Measurements from ENCODE around the gene PLSCR5. TPM values are rescaled to one million over a fixed set of nuclear protein-coding genes. Genes with fewer than 3 reads are reported as not detected.

PLSCR5 gene, protein sequence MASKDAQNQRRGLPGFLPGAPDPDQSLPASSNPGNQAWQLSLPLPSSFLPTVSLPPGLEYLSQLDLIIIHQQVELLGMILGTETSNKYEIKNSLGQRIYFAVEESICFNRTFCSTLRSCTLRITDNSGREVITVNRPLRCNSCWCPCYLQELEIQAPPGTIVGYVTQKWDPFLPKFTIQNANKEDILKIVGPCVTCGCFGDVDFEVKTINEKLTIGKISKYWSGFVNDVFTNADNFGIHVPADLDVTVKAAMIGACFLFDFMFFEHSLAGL
- not detected for total RNA-seq

DNA sequence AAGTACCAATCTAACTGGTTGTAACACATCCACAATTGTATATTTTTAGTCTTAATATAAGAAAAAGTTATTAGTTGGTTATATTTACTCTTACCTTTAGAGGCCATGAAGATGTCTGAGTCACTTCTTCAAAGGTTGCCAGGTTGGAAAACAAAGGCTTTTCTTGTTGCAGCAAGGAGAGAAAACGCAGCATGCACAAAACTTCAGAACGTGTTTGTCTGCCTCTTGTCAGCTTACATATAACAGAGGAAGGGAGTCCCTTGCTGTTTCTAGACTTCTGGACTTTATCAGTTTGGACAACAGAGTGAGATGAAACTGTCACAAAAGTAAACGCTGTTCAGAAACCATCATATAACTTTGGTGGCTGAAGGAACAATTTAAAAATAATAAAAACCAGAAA, at the start of gene PLSCR5:
Gene PLSCR5, minus strand, starts transcription at position 241 of the 400 bp plus-strand sequence. Its CDS starts 134 bp downstream, at position 107.
- Histone ChIP-seq H3K4me1 (no peaks in the 10 kb centered on the region), H3K9me3 (no peaks in the 10 kb centered on the region), H3K4me3 (no peak within 1 kb of the TSS), H3K36me3 (no peaks in the 10 kb centered on the region), H3K27ac (no peak within 1 kb of the TSS), H3K27me3 (no peaks in the 10 kb centered on the region)
- TF ChIP-seq, protein P1, sequence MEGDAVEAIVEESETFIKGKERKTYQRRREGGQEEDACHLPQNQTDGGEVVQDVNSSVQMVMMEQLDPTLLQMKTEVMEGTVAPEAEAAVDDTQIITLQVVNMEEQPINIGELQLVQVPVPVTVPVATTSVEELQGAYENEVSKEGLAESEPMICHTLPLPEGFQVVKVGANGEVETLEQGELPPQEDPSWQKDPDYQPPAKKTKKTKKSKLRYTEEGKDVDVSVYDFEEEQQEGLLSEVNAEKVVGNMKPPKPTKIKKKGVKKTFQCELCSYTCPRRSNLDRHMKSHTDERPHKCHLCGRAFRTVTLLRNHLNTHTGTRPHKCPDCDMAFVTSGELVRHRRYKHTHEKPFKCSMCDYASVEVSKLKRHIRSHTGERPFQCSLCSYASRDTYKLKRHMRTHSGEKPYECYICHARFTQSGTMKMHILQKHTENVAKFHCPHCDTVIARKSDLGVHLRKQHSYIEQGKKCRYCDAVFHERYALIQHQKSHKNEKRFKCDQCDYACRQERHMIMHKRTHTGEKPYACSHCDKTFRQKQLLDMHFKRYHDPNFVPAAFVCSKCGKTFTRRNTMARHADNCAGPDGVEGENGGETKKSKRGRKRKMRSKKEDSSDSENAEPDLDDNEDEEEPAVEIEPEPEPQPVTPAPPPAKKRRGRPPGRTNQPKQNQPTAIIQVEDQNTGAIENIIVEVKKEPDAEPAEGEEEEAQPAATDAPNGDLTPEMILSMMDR (IDR thresholded peaks at IDR 0.05): no peak
- intact Hi-C loops (cut with DNase I): no loop called here
- DNase-seq (ENCODE audit: low spot score in 2 of 2): no peak

DNA sequence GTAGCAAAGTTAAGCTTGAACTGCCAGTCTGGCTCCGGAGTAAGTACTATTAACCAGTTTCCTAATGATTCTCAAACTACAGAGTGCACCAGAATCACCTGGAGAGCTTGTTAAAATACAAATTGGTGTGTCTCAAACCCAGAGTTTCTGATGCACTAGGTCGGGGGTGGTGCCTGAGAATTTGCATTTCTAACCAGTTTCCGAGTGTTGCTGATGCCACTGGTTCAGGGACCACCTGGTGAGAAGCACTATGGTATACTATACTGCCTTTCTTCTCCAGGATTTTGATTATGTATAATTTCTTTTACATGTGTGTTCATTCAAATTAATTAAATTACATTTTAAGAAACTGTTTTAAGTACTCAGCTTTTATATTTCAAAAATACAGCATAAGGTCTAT, 48.8 kb upstream of the PLSCR5 start:
- DNase-seq (ENCODE audit: low spot score in 2 of 2): no peak
- H3K4me3 ChIP-seq: no peak overlapping the region
- intact Hi-C loops (cut with DNase I): no loop called here
- no peaks in the 10 kb centered on the region for H3K4me1 ChIP-seq
- H3K27me3 ChIP-seq: no peaks in the 10 kb centered on the region
- no peaks in the 10 kb centered on the region for H3K36me3 ChIP-seq
- H3K9me3 ChIP-seq: peaks cover 0 to 5% of the 10 kb centered on the region in 2 donors
- H3K27ac ChIP-seq: no peak overlapping the region
- TF ChIP-seq, protein P1 (IDR thresholded peaks at IDR 0.05): no peak

DNA sequence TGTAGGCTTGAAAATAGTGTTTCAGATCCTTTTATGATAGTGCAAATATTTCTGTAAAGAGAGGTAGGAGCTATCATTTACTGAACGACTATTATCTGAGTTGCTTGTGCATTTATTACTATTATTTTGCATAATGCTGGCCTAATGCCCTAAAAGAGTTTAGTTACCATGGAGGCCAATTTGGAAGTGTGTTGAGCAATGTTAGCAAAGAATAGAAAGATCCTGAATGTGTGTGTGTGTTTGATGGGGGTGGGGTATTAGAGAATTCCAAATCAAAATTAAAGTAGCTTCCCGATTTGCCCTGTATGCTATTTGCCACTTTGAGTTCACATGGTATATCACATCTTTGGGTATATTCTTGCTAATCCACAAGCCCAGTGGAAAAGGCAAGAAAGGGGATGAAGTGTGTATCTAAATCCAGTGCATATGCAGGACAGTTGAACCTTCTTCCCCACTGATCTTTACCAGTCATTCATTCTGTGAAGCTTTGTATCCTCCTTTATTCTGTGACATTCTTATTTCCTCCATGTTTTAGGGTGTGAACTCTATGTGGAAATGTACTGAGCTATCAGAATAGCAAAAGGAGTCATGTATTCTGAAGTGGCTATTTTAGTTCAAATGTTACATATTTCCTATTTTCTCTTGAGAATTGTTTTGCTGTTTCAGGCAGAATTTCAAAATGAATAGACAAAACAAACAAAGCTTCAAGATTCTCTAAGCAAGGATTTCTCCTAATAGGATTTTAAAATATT, 45.7 kb upstream of the PLSCR5 start:
- DNase-seq (ENCODE audit: low spot score in 2 of 2): no peak
- Histone ChIP-seq H3K4me1 (no peaks in the 10 kb centered on the region), H3K36me3 (no peaks in the 10 kb centered on the region), H3K4me3 (no peak overlapping the region), H3K27ac (no peak overlapping the region), H3K27me3 (no peaks in the 10 kb centered on the region), H3K9me3 (no peaks in the 10 kb centered on the region)
- intact Hi-C loops (cut with DNase I): no loop called here
- TF ChIP-seq, protein P1 (IDR thresholded peaks at IDR 0.05): no peak

DNA sequence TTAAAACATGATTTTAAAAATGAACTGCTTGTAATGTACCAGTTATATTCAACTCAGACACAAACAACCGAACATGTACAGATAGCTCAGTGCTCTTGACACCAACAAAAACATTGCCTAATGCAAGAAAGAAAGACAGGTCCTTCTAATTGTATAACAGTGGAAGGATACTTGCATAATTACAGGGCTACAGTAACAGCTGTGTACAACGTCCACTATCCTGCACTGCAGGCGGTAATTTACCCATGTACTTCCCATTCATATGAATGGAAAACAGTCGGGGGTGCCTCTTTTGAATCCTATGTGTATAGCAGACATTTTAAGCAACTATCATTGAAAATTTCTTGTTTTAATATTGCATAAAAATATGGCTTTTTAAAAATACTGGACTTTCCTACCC, 41.1 kb upstream of the PLSCR5 start:
- H3K36me3 ChIP-seq: no peaks in the 10 kb centered on the region
- intact Hi-C loops (cut with DNase I): no loop called here

DNA sequence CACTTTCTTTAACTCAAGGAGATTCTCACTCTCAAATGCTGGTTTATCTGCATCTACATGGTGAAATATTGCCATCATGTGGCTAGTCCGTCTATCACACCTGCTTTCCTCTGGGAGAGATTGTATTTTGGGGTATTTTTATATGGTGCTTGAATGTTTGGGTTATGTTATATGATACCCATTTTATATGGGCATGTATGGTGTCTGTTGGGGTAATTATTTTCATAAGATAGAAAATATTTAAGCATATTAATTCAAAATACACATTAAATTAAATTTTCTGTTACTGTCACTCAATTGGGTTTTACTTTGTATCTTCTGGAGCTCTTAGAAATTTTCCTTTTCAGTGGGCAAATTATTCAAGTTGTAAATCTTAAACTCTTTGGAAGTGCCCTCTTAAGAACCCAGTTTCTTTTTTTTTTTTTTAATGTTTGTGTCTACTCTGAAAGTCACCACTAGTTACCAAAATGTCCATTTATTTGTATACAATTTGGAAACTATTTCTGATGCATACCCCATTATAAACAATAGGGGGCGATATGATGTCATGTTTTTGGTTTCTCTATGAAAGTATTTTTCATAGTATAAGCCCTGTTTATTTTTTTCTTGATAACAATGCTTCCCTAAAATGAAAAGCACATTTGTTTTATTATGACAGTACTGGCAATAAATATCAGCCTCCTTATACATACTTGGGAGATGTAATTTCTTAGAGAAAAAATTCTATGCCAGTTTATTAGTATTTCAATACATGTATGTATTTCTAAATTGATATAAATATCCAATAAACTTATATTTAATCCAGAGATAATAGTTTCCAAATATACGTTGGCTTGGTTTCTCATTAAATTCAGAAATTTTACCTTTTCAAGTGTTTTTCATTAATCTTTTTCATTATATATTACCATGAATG, 36.1 kb upstream of the PLSCR5 start:
- Histone ChIP-seq H3K27me3 (no peaks in the 10 kb centered on the region), H3K4me3 (no peak overlapping the region), H3K9me3 (no peaks in the 10 kb centered on the region), H3K27ac (no peak overlapping the region), H3K36me3 (no peaks in the 10 kb centered on the region), H3K4me1 (no peaks in the 10 kb centered on the region)
- DNase-seq (ENCODE audit: low spot score in 2 of 2): no peak
- intact Hi-C loops (cut with DNase I): no loop called here
- TF ChIP-seq, protein P1 (IDR thresholded peaks at IDR 0.05): peak; percentile 9 to 36 (median 19)

More for the DNA sequence above, 41.1 kb upstream of the PLSCR5 start:
- H3K4me1 ChIP-seq: no peaks in the 10 kb centered on the region
- TF ChIP-seq, protein P1 (IDR thresholded peaks at IDR 0.05): no peak
- DNase-seq (ENCODE audit: low spot score in 2 of 2): no peak
- H3K27me3 ChIP-seq: no peaks in the 10 kb centered on the region
- H3K27ac ChIP-seq: no peak overlapping the region
- no peak overlapping the region for H3K4me3 ChIP-seq
- H3K9me3 ChIP-seq: no peaks in the 10 kb centered on the region

All from ascending aorta (tissue), 2 donors.